ENCODE data around the gene TCF12. TPM values are rescaled to one million over a fixed set of nuclear protein-coding genes. Genes with fewer than 3 reads are reported as not detected.

The TCF12 gene
- total RNA-seq: 164 and 170 TPM in 2 replicates
- long read RNA-seq, full-length matches to known transcripts: 78 of 408 reads
- long read RNA-seq, partial matches to known transcripts: 268 of 408 reads
- long read RNA-seq, other reads (novel, unspliced or antisense): 62 of 408 reads

DNA sequence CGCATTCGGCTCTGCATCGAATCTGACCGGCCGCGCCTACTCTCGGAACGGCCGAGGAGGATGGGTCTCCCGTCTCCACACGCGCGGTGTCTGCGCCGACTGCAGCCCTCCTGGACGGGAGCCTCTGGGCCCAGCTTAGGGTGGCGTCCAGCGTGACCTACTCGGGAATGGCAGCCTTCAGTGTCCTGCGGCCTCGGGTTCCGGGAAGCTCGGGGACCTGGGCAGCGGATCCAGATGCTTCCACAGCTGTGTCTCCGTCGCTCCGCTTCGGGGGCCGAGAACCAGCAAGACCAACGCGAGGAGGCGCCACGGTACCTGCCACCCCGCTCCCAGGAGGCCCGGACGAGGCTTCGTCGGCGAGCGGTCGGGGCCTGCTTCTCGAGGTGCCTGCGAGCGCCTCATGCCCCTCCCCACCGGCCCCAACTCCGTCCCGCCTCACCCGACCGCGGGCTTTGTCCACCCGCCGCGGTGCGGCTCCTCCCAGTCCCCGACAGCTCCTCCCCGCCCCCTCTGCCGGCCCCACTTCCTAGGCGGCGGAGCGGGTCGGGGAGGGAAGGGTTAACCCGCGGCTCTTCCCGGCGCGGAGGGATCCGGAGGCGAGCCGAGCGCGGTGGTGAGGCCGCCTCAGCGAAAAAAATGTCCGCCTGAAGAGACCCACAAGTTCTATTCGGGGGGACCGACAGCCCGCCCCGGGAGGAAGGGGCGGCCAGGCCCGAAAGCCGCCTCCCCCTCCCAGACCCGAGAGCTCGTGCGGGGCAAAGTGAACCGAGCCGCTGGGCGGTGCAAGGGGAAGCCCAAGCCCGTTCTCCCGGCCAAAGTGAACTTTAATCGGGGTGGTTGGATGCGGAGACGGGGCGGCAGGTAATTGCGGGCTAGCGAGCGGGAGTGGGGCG is at the start of gene TCF12:
Gene TCF12 (plus strand): TSS at position 599 of the 893 bp plus-strand sequence. CDS start 1,270 bp downstream, outside the sequence.
- Mint-ChIP-seq H3K36me3 (ENCODE audit: unreplicated experiment) (peaks cover 13% of the 10 kb centered on the region), H3K4me3 (ENCODE audit: unreplicated experiment) (peak within 1 kb of the TSS; percentile 90), H3K4me1 (ENCODE audit: unreplicated experiment) (peaks cover 45% of the 10 kb centered on the region), H3K27me3 (ENCODE audit: unreplicated experiment) (no peaks in the 10 kb centered on the region), H3K9me3 (ENCODE audit: unreplicated experiment) (no peaks in the 10 kb centered on the region), H3K27ac (ENCODE audit: unreplicated experiment) (peak within 1 kb of the TSS; percentile 83)
- TF ChIP-seq, protein P1, sequence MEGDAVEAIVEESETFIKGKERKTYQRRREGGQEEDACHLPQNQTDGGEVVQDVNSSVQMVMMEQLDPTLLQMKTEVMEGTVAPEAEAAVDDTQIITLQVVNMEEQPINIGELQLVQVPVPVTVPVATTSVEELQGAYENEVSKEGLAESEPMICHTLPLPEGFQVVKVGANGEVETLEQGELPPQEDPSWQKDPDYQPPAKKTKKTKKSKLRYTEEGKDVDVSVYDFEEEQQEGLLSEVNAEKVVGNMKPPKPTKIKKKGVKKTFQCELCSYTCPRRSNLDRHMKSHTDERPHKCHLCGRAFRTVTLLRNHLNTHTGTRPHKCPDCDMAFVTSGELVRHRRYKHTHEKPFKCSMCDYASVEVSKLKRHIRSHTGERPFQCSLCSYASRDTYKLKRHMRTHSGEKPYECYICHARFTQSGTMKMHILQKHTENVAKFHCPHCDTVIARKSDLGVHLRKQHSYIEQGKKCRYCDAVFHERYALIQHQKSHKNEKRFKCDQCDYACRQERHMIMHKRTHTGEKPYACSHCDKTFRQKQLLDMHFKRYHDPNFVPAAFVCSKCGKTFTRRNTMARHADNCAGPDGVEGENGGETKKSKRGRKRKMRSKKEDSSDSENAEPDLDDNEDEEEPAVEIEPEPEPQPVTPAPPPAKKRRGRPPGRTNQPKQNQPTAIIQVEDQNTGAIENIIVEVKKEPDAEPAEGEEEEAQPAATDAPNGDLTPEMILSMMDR (IDR thresholded peaks at IDR 0.05): peak; percentile 57
- peak; percentile 98 for DNase-seq (ENCODE audit: extremely low spot score, unreplicated experiment)

DNA sequence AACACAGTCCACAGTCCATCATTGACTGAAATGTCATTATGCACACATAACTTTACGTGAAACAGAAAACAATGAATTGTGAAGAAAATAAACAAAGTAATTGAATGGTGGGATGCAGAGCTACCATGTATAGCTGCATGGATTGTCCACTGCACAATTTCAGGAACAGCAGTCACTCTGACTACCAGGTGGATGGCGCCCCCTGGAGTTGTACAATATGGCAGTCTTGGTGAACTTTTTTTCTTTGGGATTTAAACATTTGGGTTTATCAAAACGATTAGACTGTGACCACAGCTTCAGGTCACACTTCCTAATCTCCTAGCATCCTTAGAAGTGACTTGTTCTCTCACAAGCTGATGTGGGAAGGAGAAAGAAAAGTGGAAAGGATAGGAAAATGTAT is 48.9 kb upstream of the TCF12 start:
- H3K27ac Mint-ChIP-seq (ENCODE audit: unreplicated experiment): no peak overlapping the region
- no peaks in the 10 kb centered on the region for H3K36me3 Mint-ChIP-seq (ENCODE audit: unreplicated experiment)
- TF ChIP-seq, protein P1 (IDR thresholded peaks at IDR 0.05): peak; percentile 54
- H3K4me3 Mint-ChIP-seq (ENCODE audit: unreplicated experiment): no peak overlapping the region
- H3K9me3 Mint-ChIP-seq (ENCODE audit: unreplicated experiment): no peaks in the 10 kb centered on the region
- H3K4me1 Mint-ChIP-seq (ENCODE audit: unreplicated experiment): peaks cover 14% of the 10 kb centered on the region
- H3K27me3 Mint-ChIP-seq (ENCODE audit: unreplicated experiment): no peaks in the 10 kb centered on the region
- DNase-seq (ENCODE audit: extremely low spot score, unreplicated experiment): no peak

DNA sequence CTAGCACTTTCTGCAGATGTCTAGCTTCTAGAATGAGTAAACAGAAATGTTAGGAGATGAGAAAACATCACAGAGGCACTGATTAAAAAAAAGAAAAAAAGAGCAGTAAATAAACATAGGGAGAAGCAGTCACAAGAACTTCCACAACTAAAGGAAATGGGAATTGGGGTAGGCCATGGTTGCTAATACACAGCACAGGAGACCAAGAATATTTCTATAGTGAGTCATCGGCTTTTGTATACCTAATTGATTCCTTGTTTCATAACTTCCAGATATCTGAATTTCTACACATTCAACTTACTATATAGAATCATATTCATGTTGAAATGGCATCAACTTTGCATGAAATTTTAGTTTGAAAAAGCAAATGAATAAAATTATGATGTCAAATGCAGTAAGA is 47.3 kb upstream of the TCF12 start:
- TF ChIP-seq, protein P1 (IDR thresholded peaks at IDR 0.05): no peak
- H3K27me3 Mint-ChIP-seq (ENCODE audit: unreplicated experiment): no peaks in the 10 kb centered on the region
- DNase-seq (ENCODE audit: extremely low spot score, unreplicated experiment): no peak
- H3K4me1 Mint-ChIP-seq (ENCODE audit: unreplicated experiment): peaks cover 14% of the 10 kb centered on the region
- no peaks in the 10 kb centered on the region for H3K36me3 Mint-ChIP-seq (ENCODE audit: unreplicated experiment)
- no peaks in the 10 kb centered on the region for H3K9me3 Mint-ChIP-seq (ENCODE audit: unreplicated experiment)
- H3K27ac Mint-ChIP-seq (ENCODE audit: unreplicated experiment): peak overlapping the region; percentile 75
- no peak overlapping the region for H3K4me3 Mint-ChIP-seq (ENCODE audit: unreplicated experiment)

DNA sequence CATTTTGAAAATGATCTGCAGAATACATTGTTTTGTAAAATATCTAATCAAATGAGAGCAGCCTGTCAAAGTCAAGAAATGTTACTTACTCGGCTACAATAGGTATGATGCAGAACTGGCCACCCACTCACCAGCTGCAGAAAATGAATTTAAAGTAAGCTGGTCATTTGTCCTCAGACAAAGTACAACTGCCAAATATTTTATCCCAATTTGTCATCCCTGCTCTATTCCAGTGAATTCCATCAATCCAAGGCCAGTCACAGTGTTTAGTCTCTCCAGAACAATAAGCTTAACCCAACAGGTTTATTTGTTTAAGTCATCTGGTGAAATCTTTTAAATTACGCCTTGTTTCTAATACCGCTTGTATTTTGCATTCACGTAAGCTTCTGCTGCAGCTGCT is 46.6 kb upstream of the TCF12 start:
- H3K36me3 Mint-ChIP-seq (ENCODE audit: unreplicated experiment): no peaks in the 10 kb centered on the region
- peaks cover 14% of the 10 kb centered on the region for H3K4me1 Mint-ChIP-seq (ENCODE audit: unreplicated experiment)
- no peak overlapping the region for H3K27ac Mint-ChIP-seq (ENCODE audit: unreplicated experiment)
- no peak for DNase-seq (ENCODE audit: extremely low spot score, unreplicated experiment)
- TF ChIP-seq, protein P1 (IDR thresholded peaks at IDR 0.05): no peak
- H3K4me3 Mint-ChIP-seq (ENCODE audit: unreplicated experiment): no peak overlapping the region
- no peaks in the 10 kb centered on the region for H3K27me3 Mint-ChIP-seq (ENCODE audit: unreplicated experiment)
- H3K9me3 Mint-ChIP-seq (ENCODE audit: unreplicated experiment): no peaks in the 10 kb centered on the region

DNA sequence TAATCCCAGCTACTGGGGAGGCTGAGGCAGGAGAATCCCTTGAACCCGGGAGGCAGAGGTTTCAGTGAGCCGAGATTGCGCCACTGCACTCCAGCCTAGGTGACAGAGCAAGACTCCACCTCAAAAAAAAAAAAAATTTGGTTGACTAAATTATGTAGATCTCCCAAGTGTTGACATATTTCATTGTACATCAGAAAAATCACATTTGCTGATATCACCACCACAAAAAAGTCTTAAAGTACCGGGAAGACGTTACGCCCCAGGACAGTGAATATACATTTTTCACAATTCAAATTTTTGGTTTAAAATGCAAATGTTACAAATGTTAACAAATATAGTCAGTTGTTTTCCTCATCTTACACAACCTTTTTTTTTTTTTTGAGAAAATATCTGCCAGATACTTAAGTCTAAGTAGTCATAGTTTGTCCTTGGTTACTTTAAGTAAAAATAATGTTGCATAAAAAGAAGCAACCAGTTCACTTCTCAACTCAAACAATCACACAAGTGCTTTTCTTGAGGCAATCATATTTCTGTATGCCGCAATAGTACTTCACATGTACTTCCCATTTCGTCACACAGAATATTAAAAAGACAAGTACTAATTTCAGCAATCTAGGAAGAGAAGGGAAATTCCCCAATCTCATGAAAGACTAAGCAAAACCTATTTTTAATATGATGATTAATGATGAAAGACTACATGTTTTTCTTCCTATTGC is 41.0 kb upstream of the TCF12 start:
- Mint-ChIP-seq H3K4me3 (ENCODE audit: unreplicated experiment) (no peak overlapping the region), H3K27ac (ENCODE audit: unreplicated experiment) (no peak overlapping the region), H3K4me1 (ENCODE audit: unreplicated experiment) (no peaks in the 10 kb centered on the region), H3K9me3 (ENCODE audit: unreplicated experiment) (no peaks in the 10 kb centered on the region), H3K27me3 (ENCODE audit: unreplicated experiment) (no peaks in the 10 kb centered on the region), H3K36me3 (ENCODE audit: unreplicated experiment) (no peaks in the 10 kb centered on the region)
- no peak for DNase-seq (ENCODE audit: extremely low spot score, unreplicated experiment)
- TF ChIP-seq, protein P1 (IDR thresholded peaks at IDR 0.05): no peak

All from osteocyte (in vitro differentiated cells).